C4-2B (cell line): Measurements from ENCODE around the gene CNTN5.

Source experiments
- H3K27ac ChIP-seq: fragments of 450-650 bp; 2 replicates; pipeline ENCODE4 v1.5.1; 2017
- ZFX ChIP-seq: fragments of 450-650 bp; IDR thresholded peaks from 2 replicates; pipeline ENCODE4 v1.6.1; 2017
- TF ChIP-seq, protein P1 (sequence below): fragments of 450-650 bp; conservative IDR thresholded peaks from 2 replicates; pipeline ENCODE4 v1.5.1; 2017; ENCODE audit warnings: mild to moderate bottlenecking

CNTN5 gene

DNA sequence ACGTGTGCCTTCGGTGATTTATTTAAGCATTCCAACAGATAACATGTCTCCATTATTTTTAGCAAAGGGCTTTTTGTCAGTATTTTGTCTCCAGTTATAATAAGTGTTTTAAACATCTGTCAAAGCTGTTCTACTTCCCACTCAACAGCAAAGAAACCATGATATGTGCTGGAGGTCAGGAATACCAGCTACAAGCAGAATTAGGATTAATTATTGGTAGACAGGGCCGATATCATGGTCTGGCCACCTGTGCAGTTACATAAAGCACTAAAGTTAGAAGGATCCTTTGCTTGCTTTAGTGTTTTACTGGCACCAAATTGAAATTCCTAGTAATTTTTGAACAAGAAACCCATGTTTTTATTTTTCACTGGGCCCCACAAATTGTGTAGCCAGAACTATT lies 1075.1 kb downstream of the CNTN5 start:
- TF ChIP-seq ZFX, result no peak
- TF ChIP-seq, protein P1, sequence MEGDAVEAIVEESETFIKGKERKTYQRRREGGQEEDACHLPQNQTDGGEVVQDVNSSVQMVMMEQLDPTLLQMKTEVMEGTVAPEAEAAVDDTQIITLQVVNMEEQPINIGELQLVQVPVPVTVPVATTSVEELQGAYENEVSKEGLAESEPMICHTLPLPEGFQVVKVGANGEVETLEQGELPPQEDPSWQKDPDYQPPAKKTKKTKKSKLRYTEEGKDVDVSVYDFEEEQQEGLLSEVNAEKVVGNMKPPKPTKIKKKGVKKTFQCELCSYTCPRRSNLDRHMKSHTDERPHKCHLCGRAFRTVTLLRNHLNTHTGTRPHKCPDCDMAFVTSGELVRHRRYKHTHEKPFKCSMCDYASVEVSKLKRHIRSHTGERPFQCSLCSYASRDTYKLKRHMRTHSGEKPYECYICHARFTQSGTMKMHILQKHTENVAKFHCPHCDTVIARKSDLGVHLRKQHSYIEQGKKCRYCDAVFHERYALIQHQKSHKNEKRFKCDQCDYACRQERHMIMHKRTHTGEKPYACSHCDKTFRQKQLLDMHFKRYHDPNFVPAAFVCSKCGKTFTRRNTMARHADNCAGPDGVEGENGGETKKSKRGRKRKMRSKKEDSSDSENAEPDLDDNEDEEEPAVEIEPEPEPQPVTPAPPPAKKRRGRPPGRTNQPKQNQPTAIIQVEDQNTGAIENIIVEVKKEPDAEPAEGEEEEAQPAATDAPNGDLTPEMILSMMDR, result no peak

DNA sequence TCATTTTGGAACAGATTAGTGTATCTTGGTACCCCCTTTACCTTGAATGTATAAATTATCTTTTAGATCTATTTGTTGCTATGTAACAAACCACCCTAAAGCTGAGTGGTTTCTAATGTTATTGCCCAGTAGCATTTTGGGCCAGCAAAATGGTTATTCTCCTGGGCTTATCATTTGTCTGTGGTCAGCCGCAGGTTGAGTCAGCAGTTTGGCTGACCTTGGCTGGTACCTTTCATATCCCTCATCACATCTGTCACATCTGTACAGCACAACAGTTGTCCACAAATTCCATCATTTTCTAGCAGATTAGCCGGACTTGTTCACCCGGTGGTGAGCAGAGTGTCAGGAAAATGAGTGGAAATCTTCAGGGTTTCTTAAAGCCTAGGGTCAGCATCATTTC lies 1077.8 kb downstream of the CNTN5 start:
- H3K27ac ChIP-seq, result no peak overlapping the region
- TF ChIP-seq ZFX, result no peak
- TF ChIP-seq, protein P1, result no peak

More for the DNA sequence above, 1075.1 kb downstream of the CNTN5 start:
- no peak overlapping the region for H3K27ac ChIP-seq

GRCh38 chr11:100105255-100105981 lies 1084.7 kb downstream of the CNTN5 start:
- TF ChIP-seq, protein P1, result no peak
- TF ChIP-seq ZFX, result no peak
- no peak overlapping the region for H3K27ac ChIP-seq

- H3K27ac ChIP-seq, result no peak overlapping the region
- TF ChIP-seq, protein P1, result no peak
- no peak for TF ChIP-seq ZFX
Measured at GRCh38 chr11:100105982-100106358, 1085.2 kb downstream of the CNTN5 start.

- no peak for TF ChIP-seq ZFX
- TF ChIP-seq, protein P1, result no peak
- H3K27ac ChIP-seq, result no peak overlapping the region
Measured at GRCh38 chr11:100119176-100119575, 1098.4 kb downstream of the CNTN5 start.

- TF ChIP-seq, protein P1, result no peak
- no peak for TF ChIP-seq ZFX
Measured at GRCh38 chr11:100133114-100133513, 1112.4 kb downstream of the CNTN5 start.

GRCh38 chr11:100141201-100141600 lies 1120.5 kb downstream of the CNTN5 start:
- no peak overlapping the region for H3K27ac ChIP-seq
- TF ChIP-seq, protein P1, result no peak
- TF ChIP-seq ZFX, result no peak

More at GRCh38 chr11:100133114-100133513, 1112.4 kb downstream of the CNTN5 start:
- H3K27ac ChIP-seq, result no peak overlapping the region
